Globus pallidus (tissue), 1 donor: ENCODE measurements around the gene FRMD4A.

Experiments used
- DNase-seq: peaks from one replicate; pipeline ENCODE4 v3.0.0-alpha.2; 2015; ENCODE audit warnings: low spot score

Gene FRMD4A

DNA sequence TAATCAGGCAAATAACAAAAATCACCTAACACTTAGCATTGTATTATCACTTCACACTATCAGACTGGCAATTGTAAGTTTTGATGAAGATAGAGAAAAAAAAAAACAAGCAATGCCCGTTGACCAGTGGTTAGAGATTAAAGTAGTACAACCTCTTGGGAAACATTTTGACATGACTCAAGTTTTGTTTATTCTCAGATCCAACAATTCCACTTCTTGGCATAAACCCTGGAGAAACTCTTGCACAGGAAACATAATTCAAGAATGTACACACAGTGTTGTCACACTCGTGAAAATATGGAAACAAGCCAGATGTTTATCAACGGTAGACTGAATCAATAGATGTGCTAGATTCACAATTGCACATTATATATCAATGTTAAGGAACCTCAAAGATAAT is 37.2 kb downstream of the FRMD4A start:
- no peak for DNase-seq

DNA sequence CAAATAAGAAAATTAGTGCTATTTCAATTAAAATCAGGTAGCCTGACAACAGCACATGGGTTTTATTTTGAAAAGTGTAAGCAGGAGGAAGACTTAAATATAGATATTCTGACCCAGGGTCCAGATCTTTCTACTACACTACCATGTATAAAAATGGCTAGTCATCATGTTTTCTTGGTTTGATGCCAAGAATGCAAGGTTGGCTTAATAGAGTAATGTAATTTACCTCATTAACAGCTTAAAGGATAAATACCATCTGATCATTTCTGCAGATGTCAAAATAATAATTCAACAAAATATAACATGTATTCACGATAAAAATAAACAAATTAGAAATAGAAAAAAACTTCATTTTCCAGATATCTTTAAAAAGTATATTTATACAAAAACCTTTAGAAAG is 39.4 kb downstream of the FRMD4A start:
- DNase-seq, result no peak

DNA sequence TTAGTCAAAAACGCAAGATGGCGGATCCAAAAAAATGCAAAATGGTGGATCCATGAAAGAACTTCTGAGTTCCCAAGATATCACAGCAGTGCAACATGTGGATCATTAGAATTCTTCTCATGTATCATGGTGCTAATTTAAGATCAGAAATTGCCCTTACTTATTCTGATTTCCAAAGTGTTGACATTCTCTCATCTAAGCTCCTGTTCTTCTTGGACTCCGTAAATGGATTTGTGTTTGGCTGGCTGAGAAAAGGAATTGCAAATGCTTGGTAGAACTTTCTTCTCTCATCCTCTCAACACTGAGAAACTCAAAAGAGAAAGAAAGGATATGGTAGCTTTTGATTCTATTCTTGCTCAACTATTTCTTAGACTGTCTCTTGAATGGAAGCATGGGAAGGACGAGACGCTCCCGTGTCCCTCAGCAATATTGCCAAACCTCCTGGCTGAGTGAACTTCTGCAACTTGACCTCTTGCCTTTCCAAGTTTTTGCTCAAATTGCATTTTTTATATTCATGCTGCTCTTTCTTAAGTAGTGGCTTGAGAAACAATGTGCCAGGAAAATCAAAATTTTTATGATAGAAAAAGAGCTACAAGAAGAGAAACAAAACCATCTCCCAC is 44.7 kb downstream of the FRMD4A start:
- no peak for DNase-seq

DNA sequence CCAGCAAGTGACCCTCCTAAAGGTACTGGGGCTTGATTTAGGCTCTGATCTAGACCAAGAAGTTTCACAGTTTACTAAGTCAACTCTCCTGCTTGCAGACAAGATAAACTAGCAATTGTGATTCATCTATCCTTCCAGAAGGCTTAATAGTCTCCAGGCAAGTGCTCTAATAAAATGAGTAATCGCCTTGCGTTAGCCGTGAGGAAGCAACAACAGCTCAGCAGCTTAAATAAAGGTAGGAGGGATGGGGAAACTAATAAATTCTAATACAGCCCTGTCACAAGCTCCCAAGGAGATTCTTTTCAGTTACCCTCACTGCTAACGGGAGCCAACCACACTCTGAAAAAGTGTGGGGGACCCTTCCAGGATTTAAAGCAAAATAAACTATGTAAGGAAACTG is 48.4 kb downstream of the FRMD4A start:
- no peak for DNase-seq

DNA sequence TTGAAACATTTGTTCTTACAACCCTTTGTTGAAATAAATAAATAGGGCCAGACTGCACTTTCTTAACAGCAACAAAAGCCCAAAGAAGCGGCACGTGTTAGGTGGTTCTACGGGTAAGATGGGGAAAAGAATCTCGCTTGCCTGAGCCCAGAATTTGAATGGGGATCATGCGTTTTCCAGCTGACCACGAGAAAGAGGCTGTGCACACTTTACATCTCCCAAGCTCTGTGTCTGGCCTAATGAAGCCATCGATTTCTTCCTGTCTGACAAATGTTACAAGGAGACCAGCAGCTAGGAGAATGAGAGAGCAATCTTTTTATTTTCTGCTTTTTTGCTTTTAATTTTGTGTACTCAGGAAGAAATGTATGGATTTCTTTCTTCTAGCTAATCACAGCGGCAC is 52.2 kb downstream of the FRMD4A start:
- no peak for DNase-seq

DNA sequence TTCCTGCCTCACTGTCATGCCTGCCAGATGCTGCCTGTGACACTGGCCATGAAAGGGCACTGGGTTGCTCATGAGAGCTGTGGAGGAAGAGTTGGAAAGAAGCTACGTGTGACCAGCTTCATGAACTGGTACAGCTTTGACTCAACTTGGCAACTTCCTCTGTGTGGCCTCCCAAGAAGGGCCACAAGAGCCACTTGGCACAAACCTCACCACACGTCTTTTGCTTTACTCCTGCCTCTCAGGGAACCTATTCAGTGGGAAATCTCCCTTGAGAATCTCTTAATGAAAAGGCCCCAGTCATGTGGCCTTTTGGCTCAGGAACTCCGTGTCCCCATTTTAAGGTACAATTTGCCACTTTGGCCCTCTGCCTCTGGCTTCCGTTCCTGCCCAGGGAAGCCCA is 54.5 kb downstream of the FRMD4A start:
- peak; percentile 47 for DNase-seq

DNA sequence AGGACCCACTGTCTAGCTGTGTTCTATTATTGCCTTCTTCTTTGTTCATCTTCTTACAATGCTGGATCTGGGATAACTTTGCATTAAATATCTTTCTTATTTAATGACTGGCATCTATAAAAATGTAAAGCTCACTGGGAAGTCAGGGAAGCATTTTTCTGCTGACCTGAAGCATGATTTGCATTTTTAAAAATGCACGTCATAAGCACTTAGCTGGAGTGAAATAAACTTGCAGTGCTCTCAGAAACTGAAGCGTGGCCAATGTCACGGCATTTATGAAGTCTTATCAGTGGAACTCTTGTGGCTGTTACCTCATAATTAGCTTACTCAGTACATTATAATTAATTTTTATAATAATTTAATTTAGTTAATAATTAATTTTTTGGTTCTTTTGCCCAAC is 59.1 kb downstream of the FRMD4A start:
- DNase-seq, result no peak

DNA sequence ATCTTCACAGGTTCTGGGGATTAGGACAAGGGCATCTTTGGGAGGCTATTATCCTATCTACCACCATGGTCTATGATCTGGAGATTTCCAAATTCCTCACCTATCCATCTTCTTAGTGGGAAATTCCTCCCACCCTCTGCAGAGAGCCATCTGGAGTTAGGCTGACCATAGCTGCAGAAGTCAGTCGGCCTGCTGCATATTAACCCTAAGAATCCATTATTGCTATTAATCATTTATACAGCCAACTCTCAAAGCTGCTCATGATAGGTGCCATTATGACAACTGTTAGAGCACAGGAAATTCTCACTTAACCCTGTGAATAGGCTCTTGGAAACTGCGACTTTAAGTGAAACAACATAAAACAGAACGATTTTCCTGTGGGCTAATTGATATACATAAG is 60.4 kb downstream of the FRMD4A start:
- no peak for DNase-seq

DNA sequence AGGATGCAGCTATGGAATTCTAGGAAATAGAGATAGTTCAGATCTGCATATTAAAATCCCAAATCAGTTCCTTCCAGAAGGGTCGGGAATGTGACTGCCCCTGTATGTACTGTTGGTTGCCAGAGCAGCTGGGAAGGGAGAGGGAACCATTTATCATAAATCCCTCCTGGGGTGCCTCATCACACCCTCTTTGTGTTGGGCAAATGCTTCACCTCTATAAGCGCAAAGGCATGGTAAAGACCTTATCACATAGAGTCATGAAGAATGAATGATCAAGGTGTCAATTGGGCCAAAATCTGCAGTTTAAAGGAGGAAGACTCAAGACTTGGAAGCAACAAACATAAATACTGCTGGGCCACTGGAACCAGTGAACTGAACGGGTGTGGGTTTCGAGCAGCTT is 65.0 kb downstream of the FRMD4A start:
- no peak for DNase-seq

DNA sequence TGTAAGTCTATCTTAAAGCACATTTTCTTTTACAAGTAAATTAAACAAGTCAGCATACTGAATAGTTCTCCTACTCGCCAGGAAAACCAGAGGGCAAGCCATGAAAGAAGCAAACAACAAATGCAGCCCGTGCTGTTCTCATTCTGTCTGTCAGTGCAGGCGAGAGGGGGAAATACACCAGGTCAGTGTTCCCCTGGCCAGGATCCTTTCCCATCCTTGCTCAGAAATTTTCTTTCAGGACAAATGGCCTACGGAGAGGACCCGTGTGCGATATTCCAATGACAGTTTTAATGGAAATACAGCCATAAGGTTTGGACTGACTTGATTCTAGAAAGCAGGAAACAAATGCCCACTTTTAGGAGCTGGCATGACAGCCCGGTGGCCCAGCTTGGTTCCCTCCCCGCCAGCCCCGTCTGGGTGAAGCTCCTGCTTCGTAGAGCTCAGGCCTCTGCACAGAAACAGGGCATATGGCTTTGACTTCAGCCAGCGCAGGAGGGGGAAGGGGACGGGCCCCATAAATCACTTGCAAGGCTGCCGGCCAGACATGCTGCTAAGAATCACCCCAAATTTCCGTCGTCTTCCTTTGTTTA is 67.8 kb downstream of the FRMD4A start:
- DNase-seq, result no peak

DNA sequence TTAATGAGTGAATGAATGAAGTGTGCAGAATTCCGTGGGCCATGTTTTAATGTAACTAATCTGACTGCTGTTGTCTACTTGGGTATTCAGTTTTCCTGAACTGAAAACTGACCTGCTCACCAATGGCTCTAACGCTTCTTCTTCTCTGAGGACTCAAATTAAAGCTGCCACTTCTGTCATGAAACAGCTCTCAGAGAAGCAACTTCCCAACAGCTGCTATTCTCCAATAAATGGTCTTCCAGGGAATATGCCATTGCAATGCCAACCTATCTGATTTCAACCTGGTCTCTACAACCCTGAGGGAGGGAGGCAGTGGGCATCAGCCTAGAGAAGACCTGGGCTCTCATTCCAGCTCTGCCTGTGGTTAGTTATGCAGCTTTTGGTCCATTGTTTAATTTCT is 69.4 kb downstream of the FRMD4A start:
- no peak for DNase-seq

DNA sequence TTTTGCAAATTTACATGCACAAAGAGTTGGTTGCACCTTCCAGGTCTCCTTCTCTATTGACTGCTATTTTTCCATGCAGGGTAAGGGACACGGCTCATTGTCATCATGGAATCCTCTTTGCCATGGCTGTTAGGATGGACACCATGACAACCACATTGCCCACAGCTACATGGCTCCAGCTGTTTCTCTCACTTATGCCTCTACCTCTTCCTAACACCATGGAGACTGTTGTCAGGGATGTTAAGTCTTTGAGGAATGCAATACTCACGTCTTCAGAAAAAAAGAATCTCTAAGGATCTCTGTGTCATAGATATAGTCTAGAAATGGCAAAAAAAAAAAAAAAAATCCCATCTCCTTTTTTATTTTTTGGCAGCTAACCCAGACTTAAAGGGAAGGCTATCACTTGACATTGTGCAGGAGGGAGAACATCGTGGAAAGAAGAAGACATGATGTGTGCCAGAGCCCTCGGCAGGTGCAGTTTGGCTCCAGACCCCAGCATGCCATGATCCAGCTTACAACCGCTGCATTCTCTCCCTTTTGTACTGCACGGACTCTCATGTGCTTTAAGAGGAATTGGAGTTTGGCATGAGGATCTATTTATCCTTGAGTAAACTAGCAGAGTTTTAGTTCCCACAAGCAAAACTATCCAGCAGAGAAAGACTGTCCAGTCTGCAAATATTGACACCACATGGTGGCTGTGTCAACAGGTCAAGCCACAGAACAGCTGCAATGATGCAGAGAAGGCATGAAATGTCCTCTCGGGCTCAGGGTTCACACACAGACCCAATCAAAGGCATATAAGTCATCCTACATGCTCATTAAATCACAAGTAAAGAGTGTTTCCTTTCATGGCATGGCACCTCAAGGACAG is 70.8 kb downstream of the FRMD4A start:
- DNase-seq, result no peak

DNA sequence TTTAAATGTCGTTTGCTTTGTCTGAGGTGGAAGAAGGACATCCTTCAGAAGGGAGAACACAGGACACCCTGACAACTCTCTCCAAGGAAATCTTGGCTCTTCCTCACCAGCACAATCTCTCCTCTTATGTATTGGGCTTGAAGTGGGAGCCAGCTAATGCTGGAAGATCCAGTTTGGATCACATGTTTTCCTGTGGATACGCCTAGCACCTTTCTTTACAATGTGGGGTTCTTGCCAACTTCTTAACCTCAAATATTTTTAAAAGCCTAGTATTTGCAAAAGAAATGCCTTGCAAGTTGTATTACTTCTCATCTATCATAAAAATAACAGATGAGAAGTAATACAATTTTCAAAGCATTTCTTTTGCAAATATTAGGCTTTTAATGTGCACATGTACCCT is 76.4 kb downstream of the FRMD4A start:
- no peak for DNase-seq

DNA sequence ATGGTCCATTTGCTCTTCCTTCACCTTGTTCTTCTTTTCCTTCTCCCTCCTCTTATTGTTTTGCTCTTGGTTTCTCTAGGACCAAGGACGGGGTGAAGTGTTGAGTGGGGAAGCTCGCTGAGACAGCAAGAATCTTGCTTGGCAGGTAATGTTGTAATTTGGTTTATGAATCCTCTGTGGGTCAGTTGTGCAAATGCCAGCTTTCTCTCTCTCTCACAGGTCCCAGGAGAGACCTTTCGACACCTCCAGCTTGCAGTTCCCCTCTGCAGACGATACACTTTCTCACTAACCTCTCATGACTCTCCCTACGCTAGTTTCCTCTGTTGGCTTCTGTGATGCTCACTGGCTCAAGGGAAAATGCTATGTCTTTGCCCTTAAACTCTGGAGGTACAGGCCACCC is 77.0 kb downstream of the FRMD4A start:
- DNase-seq, result no peak

DNA sequence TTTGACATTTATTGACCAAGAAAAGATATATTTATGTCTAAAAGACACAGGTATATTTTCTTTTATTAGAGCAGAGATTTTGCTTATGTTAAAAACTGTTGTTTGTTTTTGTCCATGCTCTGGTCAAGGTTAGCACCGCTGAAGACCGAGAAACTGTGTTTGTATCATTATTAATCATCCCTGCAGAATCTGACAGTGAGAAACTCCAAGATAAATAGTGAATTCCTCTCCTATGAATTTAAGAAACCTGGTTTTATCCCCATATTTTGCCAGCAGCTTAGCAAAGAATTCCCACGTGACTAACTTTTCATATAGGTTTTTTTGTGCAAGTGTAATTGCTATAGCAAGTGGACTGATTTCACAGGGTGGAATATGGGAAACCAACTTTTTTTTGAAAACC is 77.6 kb downstream of the FRMD4A start:
- no peak for DNase-seq

DNA sequence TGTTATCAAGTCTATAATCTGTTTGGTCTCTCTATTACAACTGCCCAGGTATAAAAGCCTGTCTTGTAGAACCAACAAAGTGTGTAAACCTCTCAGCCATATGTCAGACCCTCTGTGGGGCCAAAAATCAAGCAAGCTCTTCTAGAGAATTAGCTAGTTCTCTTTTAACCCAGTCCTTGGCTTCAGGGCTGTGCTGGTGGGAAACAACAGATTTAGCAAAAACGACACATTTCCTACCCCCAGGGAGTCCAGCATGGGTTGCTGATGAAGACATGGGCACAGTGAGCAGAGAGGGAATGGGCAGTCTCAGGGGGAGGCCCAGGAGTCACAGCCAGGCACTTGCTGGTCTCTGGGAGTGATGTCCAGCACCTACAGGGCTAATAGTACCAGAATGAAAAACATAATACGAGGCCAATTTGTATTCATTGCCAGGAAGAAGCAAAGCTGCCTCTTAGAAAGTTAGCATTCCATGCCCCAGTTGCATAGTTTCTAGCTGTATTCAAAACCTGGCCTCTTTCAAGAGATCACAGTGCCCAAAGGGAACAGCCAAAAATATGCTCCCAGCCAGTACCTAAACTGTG is 80.1 kb downstream of the FRMD4A start:
- peak; percentile 46 for DNase-seq

DNA sequence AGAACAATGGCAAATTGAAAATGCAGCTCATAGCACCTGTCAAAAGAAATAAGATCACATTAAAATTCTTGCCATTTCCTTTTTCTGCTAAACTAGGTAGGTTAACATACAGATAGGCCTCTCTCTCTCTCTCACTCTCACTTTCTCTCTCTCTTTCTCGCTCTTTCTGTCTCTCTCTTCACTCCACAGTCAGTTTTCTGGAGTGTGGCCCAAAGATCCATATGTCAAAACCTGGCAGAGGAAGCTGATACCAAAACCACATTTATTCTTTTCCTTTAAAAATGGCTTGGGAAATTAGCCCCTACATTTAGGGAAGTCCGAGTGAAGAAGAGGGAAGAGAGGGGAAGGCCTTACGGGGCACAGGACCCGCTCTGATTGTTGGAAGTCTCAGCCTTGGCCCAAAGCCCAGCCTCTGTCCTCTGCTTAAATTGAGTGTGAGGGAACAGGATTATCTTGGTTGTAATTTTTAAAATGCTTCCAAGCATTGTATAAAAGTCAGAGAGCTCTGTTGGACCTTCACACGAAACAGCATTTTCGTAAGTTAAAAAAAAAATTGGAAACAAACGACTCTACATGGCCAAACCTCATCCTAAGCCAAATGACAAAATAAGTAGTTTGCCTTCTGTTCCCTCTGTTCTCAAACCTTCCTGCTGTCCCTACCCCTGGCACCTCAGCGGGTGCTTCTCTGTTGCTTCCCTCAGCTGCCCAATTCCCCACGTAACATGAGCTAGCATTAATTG is 83.2 kb downstream of the FRMD4A start:
- DNase-seq, result no peak

DNA sequence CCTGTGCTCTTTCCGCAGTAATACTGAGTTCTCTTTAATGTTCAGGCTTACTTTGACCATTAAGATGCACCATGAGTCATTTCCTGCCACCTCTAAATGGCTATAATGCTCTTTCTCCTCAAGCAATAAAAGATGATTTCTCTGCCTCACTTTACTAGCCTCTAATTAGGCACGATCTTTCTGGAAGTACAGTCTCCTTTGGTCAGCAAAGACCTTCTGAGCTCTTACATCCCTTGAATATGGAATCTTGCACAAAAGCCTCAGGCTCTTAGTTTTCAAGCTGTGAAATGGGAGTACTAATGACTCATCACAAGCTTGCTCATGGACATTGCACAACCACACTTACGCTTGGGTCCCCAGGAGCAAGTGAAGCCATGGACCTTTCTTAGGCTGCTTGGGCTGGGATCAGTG is 85.9 kb downstream of the FRMD4A start:
- DNase-seq, result no peak

DNA sequence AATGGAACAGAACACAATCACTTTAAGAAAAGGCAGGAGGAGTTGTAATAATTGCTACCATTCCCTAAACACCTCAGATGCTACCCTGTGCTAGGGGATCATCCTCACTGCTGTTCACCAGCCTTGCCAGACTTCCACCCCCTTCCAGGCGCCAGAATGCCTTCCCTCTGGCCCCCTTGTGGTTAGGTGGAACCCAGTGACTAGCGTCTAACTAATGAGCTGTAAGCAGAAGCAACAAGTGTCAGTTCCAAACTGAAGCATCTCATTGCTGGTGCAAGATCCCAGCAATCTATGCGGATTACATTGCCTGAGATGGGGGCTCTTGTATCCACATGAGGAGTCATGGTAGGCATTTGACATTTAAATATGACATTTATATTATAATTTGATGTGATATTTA is 86.6 kb downstream of the FRMD4A start:
- no peak for DNase-seq

DNA sequence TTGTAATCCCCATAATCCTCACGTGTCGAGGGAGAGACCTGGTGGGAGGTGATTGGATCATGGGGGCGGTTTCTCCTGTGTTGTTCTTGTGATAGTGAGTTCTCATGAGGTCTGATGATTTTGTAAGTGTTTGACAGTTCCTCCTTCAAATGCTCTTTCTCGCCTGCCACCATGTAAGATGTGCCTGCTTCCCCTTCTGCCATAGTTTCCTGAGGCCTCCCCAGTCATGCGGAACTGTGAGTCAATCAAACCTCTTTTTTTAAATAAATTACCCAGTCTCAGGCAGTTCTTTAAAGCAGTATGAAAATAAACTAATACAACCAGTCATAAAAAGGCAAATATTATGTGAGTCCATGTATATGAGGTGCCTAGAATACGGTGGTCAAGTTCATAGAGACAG is 87.5 kb downstream of the FRMD4A start:
- no peak for DNase-seq

DNA sequence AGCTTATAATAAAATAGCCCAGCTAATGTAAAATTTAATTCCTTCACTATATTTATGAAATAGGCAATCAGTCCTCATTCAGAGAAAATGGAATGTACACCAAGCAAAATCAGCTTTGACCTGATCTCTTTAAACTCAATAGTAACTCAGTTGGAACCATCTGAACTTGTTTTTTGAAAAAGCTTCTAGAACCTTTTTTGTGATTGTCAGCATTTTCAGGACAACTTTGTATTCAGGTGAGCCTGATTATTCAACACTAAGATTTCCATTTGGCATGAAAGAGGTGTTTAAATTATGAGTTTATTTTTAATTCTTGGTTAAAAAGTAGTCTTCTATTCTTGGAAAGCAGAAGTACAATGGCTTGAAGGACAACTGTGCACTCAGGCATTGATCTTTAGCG is 89.5 kb downstream of the FRMD4A start:
- no peak for DNase-seq
